NCI-H460 (cell line): ENCODE measurements around the gene DCAKD. TPM values are rescaled to one million over a fixed set of nuclear protein-coding genes. Genes with fewer than 3 reads are reported as not detected.
"Not testable (repeated sequence)": the region's sequence is repeated elsewhere in the genome, so short reads cannot be mapped to it uniquely, and the experiment has no call there.

ENCODE experiments used
- DNase-seq: peaks from one replicate; pipeline ENCODE4 v3.0.0-alpha.2; 2016; ENCODE audit warnings: low read depth; ENCODE audit errors: extremely low read depth
- total RNA-seq: library from RNA; depleted of rRNA; stranded (reverse); fragments of >200 nt; shearing (Covaris generic); gene quantifications from 2 replicates; pipeline ENCODE4 v1.2.3, GENCODE V29; 2014

The DCAKD gene
- total RNA-seq, 1 experiment from 2014 or later: 24.0 TPM

DNA sequence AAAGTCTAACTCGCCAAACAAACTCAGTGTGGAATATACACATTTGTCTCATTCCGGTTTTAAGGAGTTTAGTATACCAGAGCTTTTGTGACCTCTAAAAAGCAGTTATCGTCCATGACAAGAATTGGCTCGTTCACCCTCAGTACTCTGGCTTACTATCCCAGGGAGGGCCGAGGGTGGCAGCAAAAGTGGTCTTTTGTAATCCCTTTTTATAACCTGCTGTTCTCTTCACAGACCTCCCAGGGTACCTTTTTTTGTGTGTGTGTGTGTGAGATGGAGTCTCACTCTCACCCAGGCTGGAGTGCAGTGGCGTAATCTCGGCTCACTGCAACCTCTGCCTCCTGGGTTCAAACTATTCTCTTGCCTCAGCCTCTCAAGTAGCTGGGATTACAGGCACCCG, 18.6 kb upstream of the DCAKD start:
- DNase-seq: no peak

DNA sequence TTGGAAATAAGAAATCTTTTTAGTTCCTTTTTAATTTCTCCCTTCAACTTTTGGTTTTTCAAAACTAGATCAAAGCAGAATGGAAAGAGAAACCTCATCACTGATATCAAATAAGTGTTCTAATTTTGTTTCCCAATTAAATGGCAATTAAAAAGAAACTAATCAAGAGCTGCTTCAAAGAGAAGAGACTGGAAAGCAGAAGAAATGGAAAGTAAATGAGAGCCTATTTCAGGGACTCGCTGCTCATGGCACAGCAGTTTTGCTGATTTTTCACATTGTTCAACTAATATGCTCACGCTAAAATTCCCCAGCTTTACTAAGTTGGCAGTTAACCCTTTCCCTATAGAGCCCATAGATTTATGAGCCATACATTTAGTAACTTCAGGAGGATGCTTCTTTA, 16.2 kb upstream of the DCAKD start:
- no peak for DNase-seq

DNA sequence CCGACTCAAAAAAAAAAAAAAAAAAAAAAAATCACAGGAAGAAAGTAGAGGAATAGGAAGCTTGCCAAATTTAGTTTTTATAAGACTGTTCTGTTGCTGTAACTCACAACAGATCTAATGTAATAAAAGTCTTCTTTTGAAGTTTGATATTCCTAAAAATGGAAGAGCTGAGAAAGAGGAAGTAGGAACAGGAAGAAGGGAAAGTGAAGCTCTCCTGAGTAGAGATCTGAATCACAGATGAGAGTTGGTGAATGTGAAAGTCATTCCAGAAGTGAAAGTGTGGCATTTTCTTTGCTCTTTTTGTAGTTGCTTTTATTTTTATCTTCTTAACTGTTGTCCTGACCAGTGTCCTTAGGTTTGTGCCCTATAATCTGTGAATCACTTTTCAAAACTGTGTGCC, 11.8 kb upstream of the DCAKD start:
- DNase-seq: no peak

DNA sequence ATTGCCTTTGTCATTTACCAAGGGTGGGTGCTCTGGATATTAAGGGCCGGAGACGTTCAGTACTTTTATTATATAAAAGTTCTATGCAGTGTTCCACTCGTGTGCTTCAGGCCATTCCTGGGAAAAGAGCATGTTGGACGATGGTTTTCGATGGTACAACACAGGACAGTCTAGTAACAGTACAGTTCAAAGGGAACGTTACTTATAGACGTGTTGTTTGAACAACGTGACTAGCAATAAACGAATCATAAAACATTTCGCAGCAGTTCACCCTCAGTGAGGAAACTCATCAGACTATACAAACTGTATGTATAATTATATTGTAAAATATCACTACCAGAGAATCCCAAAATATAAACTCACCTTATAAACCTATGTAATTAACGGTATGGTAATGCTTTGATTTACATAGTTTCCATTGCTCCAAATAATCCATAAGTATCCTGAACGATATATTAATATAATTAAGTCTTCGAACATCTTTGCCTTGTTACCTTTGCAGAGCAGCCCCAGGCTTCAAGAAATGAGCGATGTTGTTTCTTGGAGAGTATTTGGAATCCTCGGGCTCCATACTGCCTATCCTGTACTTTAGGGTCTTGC, 10.3 kb upstream of the DCAKD start:
- DNase-seq: no peak

DNA sequence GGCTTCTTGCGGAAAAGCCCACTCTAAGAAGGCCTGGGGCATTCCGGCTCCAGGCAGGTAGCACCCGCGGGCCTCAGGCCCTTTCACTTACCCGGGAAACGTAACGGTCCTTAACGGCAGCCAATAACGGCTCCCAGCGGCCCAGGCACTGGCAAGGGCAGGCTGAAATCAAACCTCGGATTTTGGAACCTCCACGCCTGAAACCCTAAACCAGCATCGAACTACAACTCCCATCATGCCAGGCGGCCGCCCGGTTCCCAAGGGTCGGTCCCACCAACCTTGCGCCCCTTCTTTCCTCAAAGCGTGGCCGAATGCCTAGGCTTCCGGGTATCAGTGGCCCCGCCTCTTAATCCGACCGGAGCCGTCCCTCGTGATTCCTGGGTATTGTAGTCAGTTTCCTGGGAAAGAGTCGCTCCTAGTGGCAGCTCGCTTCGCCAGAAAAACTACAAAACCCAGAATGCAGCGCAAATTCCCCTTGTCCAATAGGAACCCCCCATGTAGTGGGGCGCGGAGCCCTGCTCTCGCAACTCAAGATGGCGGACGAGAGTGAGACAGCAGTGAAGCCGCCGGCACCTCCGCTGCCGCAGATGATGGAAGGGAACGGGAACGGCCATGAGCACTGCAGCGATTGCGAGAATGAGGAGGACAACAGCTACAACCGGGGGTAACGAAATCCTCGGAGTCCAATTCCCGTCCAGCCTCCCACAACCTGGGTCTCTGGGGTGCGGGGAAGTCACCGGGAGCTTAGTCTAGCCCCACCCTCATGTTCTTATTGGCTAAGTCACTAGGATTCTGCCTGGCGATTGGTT, 9.6 kb upstream of the DCAKD start, which contains the start of gene NMT1:
Gene NMT1, plus strand, starts transcription at position 521 of the 809 bp plus-strand sequence. Its CDS starts 13 bp downstream, at position 534.
- DNase-seq: peak; percentile 100

DNA sequence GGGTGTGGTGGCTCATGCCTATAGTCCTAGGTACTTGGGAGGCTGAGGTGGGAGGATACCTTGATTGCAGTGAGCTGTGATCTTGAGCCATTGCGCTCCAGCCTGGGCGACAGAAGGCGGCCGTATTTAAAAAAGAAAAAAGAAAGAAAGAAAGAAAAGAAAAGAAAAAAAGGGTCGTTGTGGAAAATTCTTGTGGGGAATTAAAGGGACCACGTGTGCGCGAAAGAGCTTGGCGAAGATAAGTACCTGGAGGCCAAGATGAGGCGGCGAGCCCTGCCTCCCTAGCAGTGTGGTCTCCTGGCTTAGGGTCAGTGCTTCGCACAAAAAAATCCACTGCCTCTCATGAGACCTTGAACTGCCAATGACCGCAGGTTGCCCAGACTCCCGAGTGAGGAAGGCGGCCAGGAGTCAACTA, 9.0 kb upstream of the DCAKD start:
- no peak for DNase-seq

DNA sequence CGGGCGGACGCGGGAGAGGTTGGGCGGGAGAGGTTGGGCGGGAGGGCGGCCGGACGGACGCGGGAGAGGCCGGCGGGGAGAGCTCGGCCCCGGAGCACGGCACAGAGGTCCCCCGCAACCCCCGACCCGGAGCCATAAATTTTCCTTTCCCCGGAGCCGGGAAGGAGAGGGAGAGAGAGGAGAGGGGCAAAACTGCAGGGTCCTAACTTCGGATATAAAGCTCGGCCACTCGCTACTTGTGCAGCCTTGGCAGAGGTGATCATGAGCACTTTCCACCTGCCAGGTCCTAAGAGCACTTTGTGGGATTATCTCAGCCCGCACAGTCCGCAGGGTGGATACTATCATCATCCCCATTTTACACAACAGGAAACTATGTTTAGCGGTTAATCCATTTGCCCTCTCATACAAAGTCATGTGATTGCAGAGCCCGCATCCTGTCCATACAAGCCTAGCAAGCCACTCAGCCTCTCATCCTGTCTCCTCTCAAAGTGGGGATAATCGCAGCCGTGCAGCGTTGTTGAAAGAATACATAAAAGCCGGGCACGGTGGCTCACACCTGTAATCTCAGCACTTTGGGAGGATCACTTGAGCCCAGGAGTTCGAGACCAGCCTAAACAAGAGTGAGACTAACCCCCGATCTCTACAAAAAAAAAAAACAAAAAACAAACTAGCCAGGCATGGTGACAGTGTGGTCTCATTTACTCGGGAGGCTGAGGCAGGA, 780 bp upstream of the DCAKD start:
- no peak for DNase-seq

DNA sequence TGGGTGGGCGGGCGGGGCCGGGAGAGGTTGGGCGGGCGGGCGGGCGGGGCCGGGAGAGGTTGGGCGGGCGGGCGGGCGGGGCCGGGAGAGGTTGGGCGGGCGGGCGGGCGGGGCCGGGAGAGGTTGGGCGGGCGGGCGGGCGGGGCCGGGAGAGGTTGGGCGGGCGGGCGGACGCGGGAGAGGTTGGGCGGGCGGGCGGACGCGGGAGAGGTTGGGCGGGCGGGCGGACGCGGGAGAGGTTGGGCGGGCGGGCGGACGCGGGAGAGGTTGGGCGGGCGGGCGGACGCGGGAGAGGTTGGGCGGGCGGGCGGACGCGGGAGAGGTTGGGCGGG, 254 bp upstream of the DCAKD start:
- DNase-seq: not testable (repeated sequence)

DNA sequence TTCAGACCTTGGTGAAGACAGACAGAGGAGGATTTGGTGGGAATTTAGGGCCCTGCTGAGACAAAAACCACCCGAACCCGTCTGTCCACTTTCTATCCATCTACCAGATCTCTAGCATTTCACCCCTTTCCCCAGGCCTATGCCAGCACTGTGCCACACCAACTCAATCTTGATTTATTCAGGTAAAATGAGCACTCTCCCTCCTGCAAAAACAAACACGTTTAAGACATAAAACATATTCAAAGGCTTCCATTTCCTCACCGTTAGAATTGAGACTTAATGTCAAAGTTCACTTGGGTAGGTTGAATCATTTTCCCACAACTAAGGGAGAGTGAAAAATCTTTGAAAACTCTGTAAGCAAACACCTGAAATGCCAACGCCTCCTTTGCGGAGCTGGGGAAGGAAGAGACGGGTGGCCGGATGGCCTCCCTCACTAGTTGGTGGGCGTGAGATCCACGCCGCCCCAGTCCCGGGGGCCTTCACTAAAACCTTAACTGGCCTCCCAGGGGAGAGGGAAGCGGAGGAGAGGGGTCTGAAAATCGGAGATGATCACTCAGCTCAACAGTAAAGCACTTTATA, 862 bp downstream of the DCAKD start:
- no peak for DNase-seq

DNA sequence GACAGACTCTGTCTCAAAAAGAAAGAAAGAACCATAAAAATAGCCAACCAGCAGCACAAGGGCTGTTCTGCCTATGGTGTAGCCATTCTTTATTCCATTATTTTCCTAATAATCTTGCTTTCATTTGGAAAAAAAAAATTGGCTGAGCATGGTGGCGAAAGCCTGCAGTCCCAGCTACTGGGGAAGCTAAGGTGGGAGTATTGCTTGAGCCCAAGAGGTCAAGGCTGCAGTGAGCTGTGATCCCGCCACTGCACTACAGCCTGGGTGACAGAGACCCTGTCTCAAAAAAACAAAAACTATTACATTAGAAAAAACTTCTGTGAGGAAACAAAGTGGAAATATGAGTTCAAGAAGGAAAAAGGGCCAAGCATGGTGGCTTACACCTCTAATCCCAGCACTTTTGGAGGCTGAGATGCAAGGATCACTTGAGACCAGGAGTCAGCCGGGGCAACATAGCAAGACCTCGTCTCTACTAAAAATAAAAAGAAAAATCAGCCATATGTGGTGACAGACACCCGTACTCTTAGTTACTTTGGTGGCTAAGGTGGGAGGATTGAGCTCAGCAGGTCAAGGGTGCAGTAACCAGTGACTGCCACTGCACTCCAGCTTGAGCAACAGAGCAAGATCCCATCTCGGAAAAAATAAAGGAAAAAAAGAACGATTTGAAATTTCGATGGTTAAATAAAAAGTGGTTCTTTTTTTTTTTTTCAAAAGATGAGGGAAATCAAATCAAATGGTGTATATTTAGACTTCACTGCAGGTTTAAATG, 2.5 kb downstream of the DCAKD start:
- DNase-seq: no peak

DNA sequence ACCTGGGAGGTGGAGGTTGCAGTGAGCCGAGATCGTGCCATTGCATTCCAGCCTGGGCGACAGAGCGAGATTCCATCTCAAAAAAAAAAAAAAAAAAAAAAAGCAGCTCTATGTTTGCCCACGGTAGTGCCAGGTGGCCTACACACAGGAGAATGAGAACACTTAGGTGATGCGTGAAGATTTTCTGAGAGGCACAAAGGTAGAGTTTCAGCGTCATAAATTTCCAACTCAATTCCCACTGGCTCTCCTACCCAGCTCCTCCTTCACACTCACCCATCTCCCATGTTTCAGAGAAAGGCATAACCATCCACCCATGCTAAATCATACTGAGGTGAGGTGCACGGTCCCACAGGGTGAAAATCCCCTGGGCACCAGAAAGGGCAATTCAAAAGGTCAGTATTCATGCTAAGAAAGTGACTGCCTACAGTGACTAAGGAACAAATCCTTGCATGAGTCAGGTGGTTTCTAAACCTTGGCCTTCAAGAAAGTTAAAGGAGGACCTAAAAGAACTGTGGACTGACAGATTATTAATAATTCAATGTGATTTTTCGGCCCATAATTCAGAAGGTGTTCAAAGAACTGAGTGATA, 4.8 kb downstream of the DCAKD start:
- DNase-seq: peak; percentile 26

DNA sequence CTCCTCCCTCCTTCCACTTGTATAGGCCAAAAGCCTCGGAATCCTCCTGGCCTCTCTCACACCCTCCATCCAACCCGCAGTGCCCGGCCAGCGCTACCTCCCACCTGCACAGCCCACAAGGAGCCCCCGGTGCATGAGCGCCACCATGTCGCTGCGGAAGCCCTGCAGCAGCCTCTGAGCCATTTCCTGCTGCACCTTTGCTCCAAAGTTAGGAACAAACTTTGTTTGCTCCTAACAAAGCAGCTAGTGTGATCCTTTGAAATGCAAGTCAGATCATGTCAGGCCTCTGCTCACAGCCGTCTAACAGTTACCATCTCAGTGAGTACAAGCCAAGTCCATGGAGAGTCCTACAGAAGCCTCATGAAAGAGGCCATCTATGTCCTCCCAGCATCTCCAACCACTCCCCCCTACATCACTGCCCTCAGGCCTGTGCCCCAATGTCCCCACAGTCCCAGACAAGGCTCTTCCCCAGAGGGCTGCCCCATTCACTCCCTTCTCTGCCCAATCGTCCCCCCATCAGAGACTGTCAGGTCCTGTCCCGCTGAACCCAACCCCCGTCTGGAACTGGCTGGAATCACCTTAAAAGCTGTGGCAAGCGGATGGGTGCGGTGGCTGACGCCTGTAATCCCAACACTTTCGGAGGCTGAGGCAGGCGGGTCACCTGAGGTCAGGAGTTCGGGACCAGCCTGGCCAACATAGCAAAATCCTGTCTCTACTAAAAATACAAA, 7.5 kb downstream of the DCAKD start:
- DNase-seq: no peak

DNA sequence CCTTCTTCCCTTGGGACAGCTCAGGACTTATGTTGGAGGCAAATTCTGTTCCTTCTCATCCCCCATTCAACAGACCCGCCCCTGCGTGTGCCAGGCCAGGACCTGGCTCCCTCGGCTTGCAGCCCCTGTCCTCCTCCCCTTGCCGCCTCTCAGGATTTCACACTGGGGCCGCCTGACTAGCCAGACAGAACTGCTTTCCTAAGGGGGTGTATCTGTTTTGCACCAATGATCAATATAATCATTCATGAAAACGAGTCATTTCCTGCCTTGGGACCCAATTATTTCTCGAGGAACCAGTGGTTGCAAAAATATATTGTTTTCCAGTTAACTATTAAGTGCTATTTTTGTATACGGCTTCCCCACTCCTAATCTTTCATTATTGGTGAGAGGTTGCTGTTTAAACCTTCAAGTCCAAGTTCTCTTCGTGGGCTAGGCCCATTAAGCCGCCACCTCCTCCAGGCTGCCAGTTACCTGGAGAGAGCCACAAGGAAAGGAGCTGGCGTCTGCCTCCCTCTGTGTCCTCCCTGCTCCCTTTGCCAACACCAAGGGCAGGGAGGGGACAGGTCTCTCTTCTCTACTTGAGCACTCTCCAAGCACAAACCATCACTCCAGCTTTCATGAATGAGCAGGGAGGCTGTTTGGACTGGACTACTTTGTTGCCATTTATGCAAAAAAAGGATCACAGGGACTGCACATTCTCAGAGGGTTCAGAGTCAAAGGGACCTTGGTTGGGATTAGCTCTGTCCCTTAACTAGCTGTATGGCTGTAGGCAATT, 8.9 kb downstream of the DCAKD start:
- no peak for DNase-seq

DNA sequence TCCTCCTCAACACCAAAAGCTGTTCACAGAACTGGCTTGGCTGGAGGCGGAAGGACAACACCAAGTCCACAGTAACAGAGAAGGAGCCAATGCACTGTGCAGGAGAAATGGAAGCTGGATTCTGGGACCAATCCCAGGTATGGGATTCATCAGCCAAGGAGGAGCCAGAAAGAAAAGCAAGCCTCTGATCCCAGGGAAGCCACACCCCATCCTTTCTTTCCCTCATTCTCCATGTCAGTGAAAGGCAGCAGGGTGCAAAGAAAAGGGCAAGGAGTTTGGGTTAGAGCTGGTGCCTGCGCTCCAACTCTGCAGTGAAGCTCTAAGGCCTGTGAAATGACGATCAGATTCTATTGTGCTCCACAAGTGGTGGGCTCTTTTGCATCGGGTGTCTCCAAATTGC, 11.0 kb downstream of the DCAKD start:
- DNase-seq: no peak

DNA sequence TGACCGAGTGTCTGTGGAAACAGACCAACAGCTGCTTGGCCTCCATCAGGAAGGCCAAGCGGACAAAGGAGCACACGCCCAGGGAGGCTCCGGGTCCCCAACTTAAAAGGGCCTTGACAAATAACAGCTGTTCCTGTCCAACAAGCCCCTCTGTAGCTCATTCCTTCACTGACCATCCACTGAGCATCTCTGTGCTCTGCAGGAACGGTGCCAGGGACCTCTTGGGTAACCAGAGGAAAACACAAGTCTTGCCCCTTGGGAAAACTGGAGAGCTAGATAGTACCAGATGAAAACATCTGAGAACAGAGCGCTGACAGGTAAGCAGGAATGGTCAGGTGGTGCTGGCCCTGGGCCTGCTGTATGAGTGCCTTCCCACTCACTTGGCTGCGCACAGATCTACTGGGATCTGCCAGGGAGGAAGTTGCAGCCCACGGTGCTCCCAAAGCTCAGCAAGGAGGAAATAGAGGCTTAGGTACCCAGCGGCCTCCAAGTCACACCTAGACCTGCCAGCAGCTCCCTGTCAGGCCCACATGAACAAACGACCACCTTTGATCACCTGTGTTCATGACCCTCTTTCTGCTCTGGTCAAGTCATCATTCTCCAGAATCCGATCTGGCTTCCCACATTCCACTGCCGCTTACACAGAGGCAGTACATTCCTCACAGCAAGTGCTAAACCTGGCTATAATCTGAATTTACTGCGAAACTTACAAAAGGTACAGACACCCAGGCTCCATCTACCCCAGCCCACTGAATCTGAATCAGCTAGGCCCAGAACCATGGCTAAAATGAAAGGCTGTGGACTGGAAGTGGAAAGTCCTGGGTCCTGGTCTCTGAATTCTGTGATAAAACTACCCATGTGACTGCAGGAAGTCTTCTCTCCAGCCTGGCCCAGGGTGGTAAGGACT, 12.5 kb downstream of the DCAKD start:
- no peak for DNase-seq

DNA sequence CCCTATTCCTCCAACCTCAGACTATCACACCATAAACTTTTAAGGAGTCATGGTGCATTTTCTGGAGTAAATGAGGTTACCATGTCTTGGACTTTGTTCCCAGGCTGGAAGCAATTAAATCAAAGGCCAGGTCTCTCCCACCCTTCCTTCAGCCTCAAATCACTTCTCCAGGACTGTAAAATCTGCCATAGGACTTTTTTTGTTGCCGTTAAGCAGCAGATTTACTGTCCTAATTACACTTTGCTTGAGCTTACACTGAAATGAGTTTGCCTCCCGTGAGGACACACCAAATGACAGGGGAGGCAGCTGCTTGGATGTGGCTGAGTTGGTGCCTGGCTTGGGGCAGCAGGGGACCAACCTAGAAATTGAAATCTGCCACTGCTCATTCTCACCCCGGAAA, 14.7 kb downstream of the DCAKD start:
- DNase-seq: no peak

DNA sequence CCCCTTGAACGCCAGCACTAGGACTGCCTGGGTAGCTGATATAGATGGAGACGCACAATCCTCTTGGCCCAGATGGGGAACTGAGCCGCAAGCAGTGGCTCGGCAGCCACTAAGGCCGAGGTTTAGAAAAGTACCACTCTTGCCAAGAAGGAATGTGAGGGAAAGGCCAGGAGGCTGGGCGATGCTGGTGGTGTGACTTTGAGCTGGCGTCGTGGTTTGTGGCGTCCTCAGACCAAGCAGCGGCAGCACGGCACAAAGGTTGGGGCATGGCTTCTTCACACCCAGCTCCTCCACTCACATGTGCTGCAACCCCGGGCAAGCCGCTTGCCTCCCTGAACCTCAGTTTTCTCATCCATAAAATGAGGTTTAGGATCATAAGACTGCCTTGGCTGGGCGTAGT, 15.6 kb downstream of the DCAKD start:
- no peak for DNase-seq

DNA sequence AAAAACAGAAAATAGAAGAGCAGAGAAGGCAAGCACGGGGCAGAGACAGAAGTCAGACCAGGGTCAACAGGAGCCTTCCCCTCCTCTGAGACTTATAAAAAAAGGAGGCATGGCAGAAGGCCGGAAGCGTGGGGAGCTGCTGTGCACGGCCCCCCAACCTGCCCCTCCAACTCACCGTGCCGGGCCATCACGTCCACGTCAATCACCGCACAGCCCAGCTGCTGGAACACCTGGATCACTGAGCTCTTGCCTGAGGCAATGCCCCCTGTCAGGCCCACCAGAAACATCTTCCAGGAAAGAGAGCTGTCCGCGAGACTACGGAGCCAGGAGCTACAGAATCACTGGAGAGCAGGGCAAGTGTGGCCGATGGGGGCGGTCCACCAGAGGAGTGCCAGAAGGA, 16.8 kb downstream of the DCAKD start:
- no peak for DNase-seq
